Activated naive CD4-positive, alpha-beta T cell (primary cell): ENCODE measurements around the gene ZBTB44.
A peak's percentile ranks its signal among the peaks of the same experiment; 100 is the strongest.

ENCODE experiments used
- DNase-seq, 4 experiments: peaks; one replicate each; lab custom pipeline; 2025; lab: John Stamatoyannopoulos, UW

ZBTB44 gene

GRCh38 chr11:130214861-130215530 lies 99.7 kb downstream of the ZBTB44 start:
- no peak for DNase-seq

- no peak for DNase-seq
Observed at GRCh38 chr11:130213979-130214281, 100.8 kb downstream of the ZBTB44 start.

- DNase-seq: peak; percentile 49 to 68 (median 57)
Observed at GRCh38 chr11:130213143-130213978, 101.4 kb downstream of the ZBTB44 start.

GRCh38 chr11:130212431-130212961 lies 102.2 kb downstream of the ZBTB44 start:
- DNase-seq: no peak

- no peak for DNase-seq
Observed at GRCh38 chr11:130211781-130212401, 102.8 kb downstream of the ZBTB44 start.

- no peak for DNase-seq
Observed at GRCh38 chr11:130211144-130211543, 103.6 kb downstream of the ZBTB44 start.

- DNase-seq: no peak
Observed at GRCh38 chr11:130209954-130210854, 104.5 kb downstream of the ZBTB44 start.

- no peak for DNase-seq
Observed at GRCh38 chr11:130209128-130209932, 105.4 kb downstream of the ZBTB44 start.

GRCh38 chr11:130208241-130209127 lies 106.2 kb downstream of the ZBTB44 start:
- DNase-seq: no peak

- no peak for DNase-seq
Observed at GRCh38 chr11:130206141-130206540, 108.6 kb downstream of the ZBTB44 start.

- DNase-seq: no peak
Observed at GRCh38 chr11:130204703-130205095, 110.0 kb downstream of the ZBTB44 start.

- DNase-seq: no peak
Observed at GRCh38 chr11:130203766-130204702, 110.7 kb downstream of the ZBTB44 start.

GRCh38 chr11:130202818-130203689 lies 111.7 kb downstream of the ZBTB44 start:
- DNase-seq: no peak

GRCh38 chr11:130202009-130202817 lies 112.5 kb downstream of the ZBTB44 start:
- DNase-seq: no peak

GRCh38 chr11:130201026-130201425 lies 113.7 kb downstream of the ZBTB44 start:
- no peak for DNase-seq

GRCh38 chr11:130199792-130200191 lies 114.9 kb downstream of the ZBTB44 start:
- no peak for DNase-seq

GRCh38 chr11:130198964-130199363 lies 115.8 kb downstream of the ZBTB44 start:
- DNase-seq: no peak
